Effector memory CD4-positive, alpha-beta T cell (primary cell): ENCODE measurements around the gene BEX5.
"Not testable (repeated sequence)": the region's sequence is repeated elsewhere in the genome, so short reads cannot be mapped to it uniquely, and the experiment has no call there.

ENCODE experiments used
- DNase-seq, 3 donors: peaks; one replicate each; pipeline ENCODE4 v3.0.0-alpha.2; 2020
- H3K27ac ChIP-seq: 2 replicates; pipeline ENCODE4 v1.7.0; 2013; ENCODE audit warnings: mild to moderate bottlenecking, low read length, moderate library complexity; ENCODE audit not compliant: insufficient read depth, poor library complexity, severe bottlenecking
- H3K27me3 ChIP-seq: replicated peaks from 2 replicates; pipeline ENCODE4 v1.7.0; 2013; ENCODE audit warnings: mild to moderate bottlenecking, low read length; ENCODE audit not compliant: insufficient read depth, control insufficient read depth, poor library complexity, severe bottlenecking
- H3K36me3 ChIP-seq: 2 replicates; pipeline ENCODE4 v1.7.0; 2013; ENCODE audit warnings: mild to moderate bottlenecking, low read length, moderate library complexity; ENCODE audit not compliant: control insufficient read depth, insufficient read depth
- H3K4me1 ChIP-seq: 2 replicates; pipeline ENCODE4 v1.7.0; 2013; ENCODE audit warnings: low read length, mild to moderate bottlenecking; ENCODE audit not compliant: control insufficient read depth, insufficient read depth, poor library complexity, severe bottlenecking
- H3K4me3 ChIP-seq: 2 replicates; pipeline ENCODE4 v1.7.0; 2013; ENCODE audit warnings: low read length, low read depth, mild to moderate bottlenecking; ENCODE audit not compliant: insufficient read depth, poor library complexity, severe bottlenecking
- H3K9me3 ChIP-seq: 2 replicates; pipeline ENCODE4 v1.7.0; 2013; ENCODE audit warnings: mild to moderate bottlenecking, low read length, moderate library complexity; ENCODE audit not compliant: control insufficient read depth

BEX5 gene

GRCh38 chrX:102126863-102127262 is 28.9 kb downstream of the BEX5 start:
- DNase-seq, result no peak
- Histone ChIP-seq H3K27ac (no peak overlapping the region), H3K4me3 (no peak overlapping the region), H3K36me3 (no peaks in the 10 kb centered on the region), H3K4me1 (peaks cover 2% of the 10 kb centered on the region), H3K27me3 (peaks cover 6% of the 10 kb centered on the region), H3K9me3 (no peaks in the 10 kb centered on the region)

GRCh38 chrX:102126080-102126818 is 29.5 kb downstream of the BEX5 start:
- not testable (repeated sequence) for H3K27ac ChIP-seq, H3K9me3 ChIP-seq, DNase-seq, H3K27me3 ChIP-seq, H3K36me3 ChIP-seq, H3K4me1 ChIP-seq, H3K4me3 ChIP-seq

- DNase-seq, H3K36me3 ChIP-seq, H3K9me3 ChIP-seq, H3K4me1 ChIP-seq, H3K27ac ChIP-seq, H3K27me3 ChIP-seq: not testable (repeated sequence)
- peak within 1 kb of the TSS; percentile 48 for H3K4me3 ChIP-seq
Observed at GRCh38 chrX:102125436-102125835, 30.3 kb downstream of the BEX5 start, which contains the start of gene TCEAL2. Gene TCEAL2, plus strand, starts transcription at chrX:102125679. Its CDS starts 1,152 bp downstream, at chrX:102126831.

- H3K9me3 ChIP-seq, DNase-seq, H3K36me3 ChIP-seq, H3K27me3 ChIP-seq, H3K27ac ChIP-seq, H3K4me1 ChIP-seq: not testable (repeated sequence)
- H3K4me3 ChIP-seq, result peak overlapping the region; percentile 48
Observed at GRCh38 chrX:102125014-102125413, 30.8 kb downstream of the BEX5 start.

- Histone ChIP-seq H3K9me3 (no peaks in the 10 kb centered on the region), H3K36me3 (no peaks in the 10 kb centered on the region), H3K4me1 (no peaks in the 10 kb centered on the region), H3K27me3 (no peaks in the 10 kb centered on the region), H3K4me3 (no peak overlapping the region), H3K27ac (no peak overlapping the region)
- DNase-seq, result no peak
Observed at GRCh38 chrX:102115748-102116147, 40.0 kb downstream of the BEX5 start.

- H3K4me3 ChIP-seq, result no peak overlapping the region
- no peaks in the 10 kb centered on the region for H3K36me3 ChIP-seq
- no peak overlapping the region for H3K27ac ChIP-seq
- no peak for DNase-seq
- no peaks in the 10 kb centered on the region for H3K4me1 ChIP-seq
- H3K27me3 ChIP-seq, result no peaks in the 10 kb centered on the region
- no peaks in the 10 kb centered on the region for H3K9me3 ChIP-seq
Observed at GRCh38 chrX:102113367-102113766, 42.4 kb downstream of the BEX5 start.
